RCC 7860 (cell line): ENCODE measurements around the gene KANSL1.

Experiments
- DNase-seq: peaks from one replicate; pipeline ENCODE4 v3.0.0-alpha.2; 2015; ENCODE audit warnings: low spot score
- FAIRE-seq: peaks from 2 replicates; lab custom pipeline; 2012; peaks lifted over from hg19 to GRCh38; lab: Jason Lieb, UNC

Gene KANSL1

GRCh38 chr17:45989759-45990158 is 203.5 kb downstream of the KANSL1 start:
- no peak for FAIRE-seq
- no peak for DNase-seq

- no peak for FAIRE-seq
- no peak for DNase-seq
These were observed 205.5 kb downstream of the KANSL1 start for GRCh38 chr17:45987706-45988105.

- FAIRE-seq (no peak), DNase-seq (no peak)
These were observed 207.2 kb downstream of the KANSL1 start for GRCh38 chr17:45986056-45986455.

GRCh38 chr17:45985447-45985846 is 207.8 kb downstream of the KANSL1 start:
- FAIRE-seq: no peak

GRCh38 chr17:45984368-45984767 is 208.9 kb downstream of the KANSL1 start:
- no peak for DNase-seq
- FAIRE-seq: no peak

More at GRCh38 chr17:45985447-45985846, 207.8 kb downstream of the KANSL1 start:
- DNase-seq: no peak

- no peak for FAIRE-seq
- DNase-seq: no peak
These were observed 209.5 kb downstream of the KANSL1 start for GRCh38 chr17:45983614-45984310.

GRCh38 chr17:45982791-45983613 is 210.2 kb downstream of the KANSL1 start:
- FAIRE-seq: no peak
- no peak for DNase-seq

GRCh38 chr17:45981306-45981705 is 211.9 kb downstream of the KANSL1 start:
- FAIRE-seq (no peak), DNase-seq (no peak)

- DNase-seq (no peak), FAIRE-seq (no peak)
These were observed 212.4 kb downstream of the KANSL1 start for GRCh38 chr17:45980855-45981254.
